ENCODE measurements around the gene ADCY2.

Gene ADCY2

DNA sequence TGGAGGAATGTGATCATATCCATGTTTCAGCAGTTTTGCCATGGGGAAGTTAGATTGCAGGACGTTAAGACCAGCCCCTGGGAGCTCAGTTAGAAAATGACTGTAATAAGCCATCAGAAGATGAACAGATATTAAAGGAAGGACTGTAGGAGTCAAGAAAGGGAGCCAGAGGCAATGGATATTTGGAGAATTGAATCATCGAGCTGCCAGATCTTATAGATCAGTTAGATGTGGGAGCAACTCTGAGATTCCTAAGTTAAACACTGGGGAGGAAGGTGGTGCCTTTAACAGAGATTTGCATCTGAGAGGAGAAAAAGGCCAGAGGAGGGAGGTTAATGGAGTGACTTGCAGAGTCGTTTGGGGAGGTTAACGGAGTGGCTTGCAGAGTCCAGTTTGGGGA lies 96.4 kb downstream of the ADCY2 start:
- Mint-ChIP-seq H3K27ac (no peak overlapping the region), H3K27me3 (no peaks in the 10 kb centered on the region), H3K9me3 (peaks cover 8% of the 10 kb centered on the region in 2 donors), H3K36me3 (no peaks in the 10 kb centered on the region), H3K4me3 (no peak overlapping the region), H3K4me1 (no peaks in the 10 kb centered on the region)
- DNase-seq (no peak), ATAC-seq (replicated peaks) (no peak)

- H3K4me1 Mint-ChIP-seq: no peaks in the 10 kb centered on the region
- peaks cover 8% of the 10 kb centered on the region in 2 donors for H3K9me3 Mint-ChIP-seq
- H3K27me3 Mint-ChIP-seq: no peaks in the 10 kb centered on the region
- no peak overlapping the region for H3K4me3 Mint-ChIP-seq
- DNase-seq (no peak), ATAC-seq (replicated peaks) (no peak)
- H3K36me3 Mint-ChIP-seq: no peaks in the 10 kb centered on the region
- H3K27ac Mint-ChIP-seq: no peak overlapping the region
Observed at GRCh38 chr5:7493081-7493480, 97.1 kb downstream of the ADCY2 start.

GRCh38 chr5:7493622-7494021 lies 97.7 kb downstream of the ADCY2 start:
- H3K4me1 Mint-ChIP-seq: no peaks in the 10 kb centered on the region
- no peak for DNase-seq
- H3K4me3 Mint-ChIP-seq: no peak overlapping the region
- H3K9me3 Mint-ChIP-seq: peaks cover 8% of the 10 kb centered on the region in 2 donors
- no peak for ATAC-seq (replicated peaks)
- no peaks in the 10 kb centered on the region for H3K27me3 Mint-ChIP-seq
- no peaks in the 10 kb centered on the region for H3K36me3 Mint-ChIP-seq
- no peak overlapping the region for H3K27ac Mint-ChIP-seq

- Mint-ChIP-seq H3K4me3 (no peak overlapping the region), H3K9me3 (peaks cover 2 to 3% of the 10 kb centered on the region in 2 donors), H3K27me3 (no peaks in the 10 kb centered on the region), H3K36me3 (no peaks in the 10 kb centered on the region), H3K4me1 (no peaks in the 10 kb centered on the region), H3K27ac (no peak overlapping the region)
- ATAC-seq (replicated peaks) (no peak), DNase-seq (no peak)
Observed at GRCh38 chr5:7494481-7495130, 98.7 kb downstream of the ADCY2 start.

GRCh38 chr5:7495131-7495517 lies 99.2 kb downstream of the ADCY2 start:
- Mint-ChIP-seq H3K4me3 (no peak overlapping the region), H3K27ac (no peak overlapping the region), H3K27me3 (no peaks in the 10 kb centered on the region), H3K4me1 (no peaks in the 10 kb centered on the region), H3K36me3 (no peaks in the 10 kb centered on the region), H3K9me3 (no peaks in the 10 kb centered on the region)
- ATAC-seq (replicated peaks) (no peak), DNase-seq (no peak)

GRCh38 chr5:7500256-7500655 lies 104.3 kb downstream of the ADCY2 start:
- no peak overlapping the region for H3K4me3 Mint-ChIP-seq
- no peaks in the 10 kb centered on the region for H3K9me3 Mint-ChIP-seq
- DNase-seq: no peak
- no peak overlapping the region for H3K27ac Mint-ChIP-seq
- no peaks in the 10 kb centered on the region for H3K4me1 Mint-ChIP-seq
- no peaks in the 10 kb centered on the region for H3K36me3 Mint-ChIP-seq
- ATAC-seq (replicated peaks): no peak
- no peaks in the 10 kb centered on the region for H3K27me3 Mint-ChIP-seq

GRCh38 chr5:7501061-7501460 lies 105.1 kb downstream of the ADCY2 start:
- Mint-ChIP-seq H3K4me1 (no peaks in the 10 kb centered on the region), H3K27ac (no peak overlapping the region), H3K36me3 (no peaks in the 10 kb centered on the region), H3K27me3 (no peaks in the 10 kb centered on the region), H3K4me3 (no peak overlapping the region), H3K9me3 (no peaks in the 10 kb centered on the region)
- DNase-seq (no peak), ATAC-seq (replicated peaks) (no peak)

DNA sequence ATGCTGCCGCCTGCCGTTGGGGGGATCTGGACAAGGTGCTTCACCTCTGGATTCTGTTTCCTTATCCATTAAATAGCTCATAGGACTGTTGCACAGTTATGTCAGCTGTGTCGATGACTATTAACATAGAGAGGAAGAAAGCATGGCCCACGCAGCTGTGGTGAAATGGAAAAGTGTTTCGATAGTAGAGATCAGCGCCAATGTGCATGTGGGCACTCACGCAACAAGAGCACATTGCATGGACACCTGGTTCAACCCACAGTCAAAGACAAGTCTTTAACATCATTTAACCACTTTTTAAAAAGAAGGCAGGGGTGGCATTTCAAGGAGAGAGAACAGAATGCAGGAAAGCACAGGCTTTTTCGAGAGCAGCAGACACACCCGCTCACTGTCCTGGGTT lies 107.6 kb downstream of the ADCY2 start:
- DNase-seq: no peak
- H3K4me3 Mint-ChIP-seq: no peak overlapping the region
- H3K27ac Mint-ChIP-seq: no peak overlapping the region
- no peaks in the 10 kb centered on the region for H3K36me3 Mint-ChIP-seq
- no peaks in the 10 kb centered on the region for H3K4me1 Mint-ChIP-seq
- H3K27me3 Mint-ChIP-seq: no peaks in the 10 kb centered on the region
- ATAC-seq (replicated peaks): no peak
- H3K9me3 Mint-ChIP-seq: no peaks in the 10 kb centered on the region

- Mint-ChIP-seq H3K4me1 (no peaks in the 10 kb centered on the region), H3K27me3 (no peaks in the 10 kb centered on the region), H3K36me3 (no peaks in the 10 kb centered on the region), H3K27ac (no peak overlapping the region), H3K4me3 (no peak overlapping the region), H3K9me3 (peaks cover 3 to 4% of the 10 kb centered on the region in 2 donors)
- ATAC-seq (replicated peaks) (no peak), DNase-seq (no peak)
Observed at GRCh38 chr5:7515284-7515914, 119.5 kb downstream of the ADCY2 start.

DNA sequence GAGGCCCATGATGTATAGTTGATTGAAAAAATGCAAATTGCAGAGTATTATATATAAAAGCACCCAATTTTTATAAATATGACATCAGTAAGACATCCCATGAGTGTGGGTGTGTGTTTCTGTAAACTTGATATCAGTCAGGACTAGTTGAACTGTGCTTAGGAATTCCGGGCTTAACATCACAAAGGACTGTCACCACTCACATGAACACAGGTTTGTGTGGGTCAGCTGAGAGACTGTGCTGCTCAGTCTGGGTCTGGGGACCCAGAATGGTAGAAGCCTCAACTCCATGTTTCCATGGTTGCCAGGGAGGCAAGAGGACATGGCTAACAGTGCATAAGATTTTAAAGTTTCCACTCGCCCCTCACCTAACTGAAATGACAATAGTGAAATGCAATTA lies 120.3 kb downstream of the ADCY2 start:
- Mint-ChIP-seq H3K27me3 (no peaks in the 10 kb centered on the region), H3K4me1 (no peaks in the 10 kb centered on the region), H3K36me3 (no peaks in the 10 kb centered on the region), H3K9me3 (peaks cover 3 to 6% of the 10 kb centered on the region in 2 donors), H3K27ac (no peak overlapping the region), H3K4me3 (no peak overlapping the region)
- DNase-seq: no peak
- ATAC-seq (replicated peaks): no peak

DNA sequence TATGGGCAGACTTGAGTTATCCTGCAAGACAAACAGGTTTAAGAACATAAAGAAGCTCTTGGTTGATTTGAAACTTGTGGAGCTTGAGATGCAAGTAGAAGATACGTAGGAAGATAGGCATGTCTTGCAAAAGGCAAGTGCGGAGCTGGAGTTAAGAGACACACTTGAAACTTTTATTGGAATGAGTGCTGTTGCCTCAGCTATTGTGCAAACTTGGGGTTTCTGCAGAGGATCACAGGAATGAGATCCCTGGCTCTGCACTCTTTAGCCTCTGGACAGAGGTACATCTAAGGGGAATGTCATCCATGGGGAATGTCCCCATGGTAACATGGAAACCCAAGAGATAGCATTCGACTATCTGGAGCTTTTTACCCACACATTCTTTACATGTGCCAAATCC lies 121.1 kb downstream of the ADCY2 start:
- Mint-ChIP-seq H3K36me3 (no peaks in the 10 kb centered on the region), H3K27ac (no peak overlapping the region), H3K27me3 (no peaks in the 10 kb centered on the region), H3K9me3 (peaks cover 3 to 6% of the 10 kb centered on the region in 2 donors), H3K4me3 (no peak overlapping the region), H3K4me1 (no peaks in the 10 kb centered on the region)
- DNase-seq: no peak
- ATAC-seq (replicated peaks): no peak

GRCh38 chr5:7518947-7519560 lies 123.1 kb downstream of the ADCY2 start:
- Mint-ChIP-seq H3K9me3 (peaks cover 1 to 2% of the 10 kb centered on the region in 2 donors), H3K27ac (no peak overlapping the region)

DNA sequence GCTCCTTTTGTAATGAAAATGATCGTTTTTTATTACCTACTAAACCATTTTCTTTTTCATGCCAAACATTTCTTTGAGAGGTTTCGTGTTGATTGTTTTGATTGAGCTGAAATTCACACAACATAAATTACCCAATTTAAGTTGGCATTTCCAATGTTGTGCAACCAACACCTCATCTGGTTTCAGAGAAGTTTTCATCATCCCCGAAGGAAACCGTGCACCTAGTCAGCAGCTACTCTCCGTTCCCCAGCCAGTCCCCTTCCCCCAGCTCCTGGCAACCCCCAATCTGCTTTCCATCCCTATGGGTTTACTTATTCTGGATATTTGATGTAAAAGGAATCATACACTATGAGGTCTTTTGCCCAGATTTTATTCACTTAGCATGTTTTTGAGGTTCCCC lies 123.6 kb downstream of the ADCY2 start:
- Mint-ChIP-seq H3K36me3 (no peaks in the 10 kb centered on the region), H3K9me3 (peaks cover 2 to 3% of the 10 kb centered on the region in 2 donors), H3K4me3 (no peak overlapping the region), H3K4me1 (no peaks in the 10 kb centered on the region), H3K27ac (no peak overlapping the region), H3K27me3 (no peaks in the 10 kb centered on the region)
- ATAC-seq (replicated peaks) (no peak), DNase-seq (no peak)

More at GRCh38 chr5:7518947-7519560, 123.1 kb downstream of the ADCY2 start:
- H3K27me3 Mint-ChIP-seq: no peaks in the 10 kb centered on the region
- ATAC-seq (replicated peaks) (no peak), DNase-seq (no peak)
- no peaks in the 10 kb centered on the region for H3K36me3 Mint-ChIP-seq
- no peaks in the 10 kb centered on the region for H3K4me1 Mint-ChIP-seq
- no peak overlapping the region for H3K4me3 Mint-ChIP-seq

DNA sequence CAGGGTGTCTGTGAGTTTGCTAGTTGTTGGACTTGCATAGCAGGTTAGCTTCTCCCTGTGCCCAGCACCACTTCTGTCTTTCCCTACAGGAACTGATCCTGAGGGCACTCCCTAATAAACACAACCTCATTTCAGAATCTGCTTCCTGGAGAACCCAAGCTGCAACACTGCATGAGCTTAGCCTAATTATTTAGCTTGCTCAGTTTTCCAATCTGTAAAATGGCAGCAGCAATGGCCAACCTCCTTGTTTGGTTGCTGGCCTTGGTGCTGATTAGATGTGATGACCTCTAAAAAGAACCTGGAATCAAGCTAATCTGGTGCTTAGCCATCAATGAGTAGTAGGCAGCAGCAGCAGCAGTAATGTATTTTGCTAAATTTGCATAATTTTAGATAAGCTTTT lies 133.9 kb downstream of the ADCY2 start:
- Mint-ChIP-seq H3K27ac (no peak overlapping the region), H3K36me3 (no peaks in the 10 kb centered on the region), H3K27me3 (no peaks in the 10 kb centered on the region), H3K4me1 (no peaks in the 10 kb centered on the region), H3K9me3 (peaks cover 6 to 8% of the 10 kb centered on the region in 2 donors), H3K4me3 (no peak overlapping the region)
- ATAC-seq (replicated peaks) (no peak), DNase-seq (no peak)

DNA sequence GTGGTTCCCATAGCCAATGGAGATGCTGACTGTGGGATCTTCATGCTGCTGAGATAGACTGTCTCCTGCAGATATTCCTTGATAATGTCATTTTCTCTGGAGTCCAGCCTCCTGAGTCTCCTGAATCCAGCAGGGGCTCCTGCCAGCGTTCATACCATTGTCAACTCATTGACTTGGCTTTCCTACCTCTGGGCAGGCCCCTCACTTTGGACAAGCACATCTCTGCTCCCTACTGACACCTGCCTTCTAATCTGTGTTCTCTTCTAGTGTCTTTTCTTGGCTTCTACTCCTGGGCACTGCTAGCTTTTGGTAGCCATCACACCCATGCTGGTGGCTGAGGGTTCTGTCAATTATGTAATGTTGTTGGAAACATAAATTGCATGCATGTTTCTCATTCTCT lies 138.0 kb downstream of the ADCY2 start:
- Mint-ChIP-seq H3K4me3 (no peak overlapping the region), H3K36me3 (no peaks in the 10 kb centered on the region), H3K9me3 (peaks cover 3 to 8% of the 10 kb centered on the region in 2 donors), H3K4me1 (no peaks in the 10 kb centered on the region), H3K27me3 (no peaks in the 10 kb centered on the region), H3K27ac (no peak overlapping the region)
- no peak for DNase-seq
- ATAC-seq (replicated peaks): no peak
